ENCODE data around the gene BCDIN3D.
"Not testable (repeated sequence)": the region's sequence is repeated elsewhere in the genome, so short reads cannot be mapped to it uniquely, and the experiment has no call there.

Gene BCDIN3D

DNA sequence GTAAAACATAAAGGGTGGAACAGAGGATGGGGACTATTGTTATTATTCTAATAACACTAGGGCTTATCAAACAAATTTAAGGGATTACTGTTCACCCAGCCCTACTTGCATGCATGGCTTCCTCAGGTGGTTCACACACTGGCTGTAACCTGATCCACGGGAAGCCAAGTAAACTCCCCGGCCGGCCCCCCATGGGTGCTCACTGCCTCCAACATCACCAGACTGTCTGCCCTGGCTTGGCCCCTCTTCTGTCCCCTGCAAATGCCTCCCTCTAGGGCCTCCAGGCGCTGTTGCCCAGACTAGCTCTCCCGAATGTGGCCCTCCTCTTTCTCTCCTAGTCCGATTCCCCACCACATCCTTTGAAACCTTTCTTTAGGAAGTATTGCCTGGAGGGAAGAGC lies 42.2 kb upstream of the BCDIN3D start:
- H3K36me3 ChIP-seq, result peaks cover 10% of the 10 kb centered on the region; the same call in 1 of the 2 replicates
- H3K4me3 ChIP-seq (ENCODE audit: low read depth, low read length), result no peak overlapping the region
- H3K9me3 ChIP-seq, result no peaks in the 10 kb centered on the region
- TF ChIP-seq, protein P1, sequence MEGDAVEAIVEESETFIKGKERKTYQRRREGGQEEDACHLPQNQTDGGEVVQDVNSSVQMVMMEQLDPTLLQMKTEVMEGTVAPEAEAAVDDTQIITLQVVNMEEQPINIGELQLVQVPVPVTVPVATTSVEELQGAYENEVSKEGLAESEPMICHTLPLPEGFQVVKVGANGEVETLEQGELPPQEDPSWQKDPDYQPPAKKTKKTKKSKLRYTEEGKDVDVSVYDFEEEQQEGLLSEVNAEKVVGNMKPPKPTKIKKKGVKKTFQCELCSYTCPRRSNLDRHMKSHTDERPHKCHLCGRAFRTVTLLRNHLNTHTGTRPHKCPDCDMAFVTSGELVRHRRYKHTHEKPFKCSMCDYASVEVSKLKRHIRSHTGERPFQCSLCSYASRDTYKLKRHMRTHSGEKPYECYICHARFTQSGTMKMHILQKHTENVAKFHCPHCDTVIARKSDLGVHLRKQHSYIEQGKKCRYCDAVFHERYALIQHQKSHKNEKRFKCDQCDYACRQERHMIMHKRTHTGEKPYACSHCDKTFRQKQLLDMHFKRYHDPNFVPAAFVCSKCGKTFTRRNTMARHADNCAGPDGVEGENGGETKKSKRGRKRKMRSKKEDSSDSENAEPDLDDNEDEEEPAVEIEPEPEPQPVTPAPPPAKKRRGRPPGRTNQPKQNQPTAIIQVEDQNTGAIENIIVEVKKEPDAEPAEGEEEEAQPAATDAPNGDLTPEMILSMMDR (IDR thresholded peaks at IDR 0.05; ENCODE audit: low read depth, low read length), result no peak
- H3K27me3 ChIP-seq, result no peaks in the 10 kb centered on the region
- DNase-seq, result peak; percentile 7
- peaks cover 40% of the 10 kb centered on the region for H3K4me1 ChIP-seq

DNA sequence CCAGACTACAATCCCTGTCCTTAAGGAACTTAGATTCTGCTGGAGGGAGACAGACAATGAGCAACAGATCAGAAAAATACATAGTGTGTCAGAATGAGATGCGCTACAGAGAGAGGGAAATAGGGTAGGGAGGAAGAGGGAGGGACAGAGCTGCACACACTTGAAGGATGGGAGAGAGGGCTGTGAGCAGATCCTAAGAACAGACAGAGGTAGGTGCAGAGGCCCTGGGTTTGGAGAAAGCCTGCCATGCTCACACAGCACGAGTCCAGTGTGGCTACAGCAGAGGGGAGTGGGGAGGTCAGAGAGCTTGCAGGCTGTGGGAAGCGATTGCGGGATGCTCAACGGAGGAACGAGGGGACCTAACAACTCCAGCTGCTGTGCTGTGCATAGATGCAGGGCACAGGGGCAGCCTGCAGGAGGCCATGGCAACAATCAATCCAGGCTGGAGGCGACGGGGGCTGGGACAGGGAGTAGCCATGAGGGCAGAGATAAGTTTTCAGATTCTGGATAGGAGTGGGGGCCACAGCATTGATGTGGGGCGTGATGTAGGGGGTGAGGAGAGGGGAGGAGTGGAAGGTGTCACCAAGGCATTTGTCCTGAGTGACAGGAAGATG lies 40.1 kb upstream of the BCDIN3D start:
- Histone ChIP-seq H3K9me3 (no peaks in the 10 kb centered on the region), H3K4me3 (ENCODE audit: low read depth, low read length) (no peak overlapping the region), H3K36me3 (0 out of 2 replicates have a peak, but pooled peaks cover 3% of the 10 kb centered on the region), H3K4me1 (peaks cover 23% of the 10 kb centered on the region), H3K27me3 (no peaks in the 10 kb centered on the region)
- peak; percentile 72 for DNase-seq
- TF ChIP-seq, protein P1 (IDR thresholded peaks at IDR 0.05; ENCODE audit: low read depth, low read length), result peak; percentile 36

DNA sequence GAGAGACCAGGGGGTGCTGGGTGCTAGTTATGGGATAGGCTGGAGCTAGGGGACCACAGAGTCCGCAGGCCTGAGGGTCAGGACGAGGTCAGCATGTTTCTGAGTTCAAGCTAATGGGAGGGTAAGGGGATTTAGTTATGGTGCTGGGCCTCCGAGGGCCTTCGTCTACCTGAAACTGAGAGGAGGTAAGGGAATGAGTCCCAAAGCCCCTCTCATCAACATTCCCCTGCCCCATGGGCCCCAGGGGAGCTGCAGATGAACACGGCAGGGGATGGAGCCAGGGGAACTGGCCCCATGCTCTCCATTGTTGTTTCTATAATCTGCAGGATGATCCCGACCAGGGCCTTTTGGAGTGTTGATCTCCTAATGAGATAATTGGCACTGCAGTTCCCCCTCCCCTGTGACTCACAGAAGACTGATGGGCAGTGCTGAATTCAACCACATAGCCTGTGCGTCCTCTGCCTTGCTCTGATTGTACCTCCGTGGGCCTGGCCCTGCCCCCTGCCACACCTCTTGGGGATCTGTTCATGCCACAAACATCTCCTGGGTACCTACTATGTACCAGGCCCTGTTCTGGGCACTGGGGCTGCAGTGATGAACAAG lies 39.4 kb upstream of the BCDIN3D start:
- H3K4me3 ChIP-seq (ENCODE audit: low read depth, low read length), result no peak overlapping the region
- DNase-seq, result peak; percentile 69
- H3K36me3 ChIP-seq, result 0 out of 2 replicates have a peak, but pooled peaks cover 3% of the 10 kb centered on the region
- peaks cover 23% of the 10 kb centered on the region for H3K4me1 ChIP-seq
- TF ChIP-seq, protein P1 (IDR thresholded peaks at IDR 0.05; ENCODE audit: low read depth, low read length), result no peak
- no peaks in the 10 kb centered on the region for H3K9me3 ChIP-seq
- no peaks in the 10 kb centered on the region for H3K27me3 ChIP-seq

DNA sequence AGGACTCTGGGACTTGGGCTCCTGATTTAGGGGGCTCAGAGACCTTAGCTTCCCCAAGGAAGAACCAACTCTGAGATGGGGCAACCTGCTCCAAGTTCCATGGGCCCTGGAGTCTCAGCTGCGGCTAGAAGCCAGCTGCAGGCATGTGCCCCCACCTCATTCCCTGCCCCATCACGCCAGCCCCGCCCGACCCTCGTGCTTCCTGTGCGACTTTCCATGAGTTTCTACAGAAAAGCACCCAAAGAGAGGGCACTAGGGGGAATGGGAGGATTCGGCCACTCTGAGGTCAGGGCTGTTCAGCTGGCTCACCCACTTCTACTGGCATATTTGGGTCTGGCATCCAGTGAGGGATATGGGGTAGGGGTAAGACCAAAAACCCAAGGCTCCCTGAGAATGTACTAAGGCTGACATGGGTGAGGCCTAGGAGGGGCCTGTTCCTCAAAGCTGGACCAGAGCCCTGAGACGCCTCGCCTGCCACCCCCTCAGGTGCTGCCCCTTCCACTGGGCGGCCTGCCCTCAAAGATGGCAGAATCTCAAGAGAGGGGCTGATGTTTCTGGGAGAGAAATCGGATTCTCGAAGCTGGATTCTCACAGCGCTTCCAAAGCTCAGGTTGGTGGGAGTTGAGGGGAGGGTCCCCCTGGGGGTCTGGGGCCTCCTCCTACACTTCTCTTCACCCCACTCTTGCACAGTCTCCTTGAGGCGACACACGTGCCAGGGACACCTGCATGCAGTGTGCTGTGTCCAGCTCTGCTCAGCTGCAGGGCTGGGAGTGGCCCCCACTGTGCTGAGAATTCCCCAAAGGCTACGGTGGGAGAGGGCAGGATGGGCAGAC lies 38.7 kb upstream of the BCDIN3D start:
- peaks cover 23% of the 10 kb centered on the region for H3K4me1 ChIP-seq
- H3K36me3 ChIP-seq, result 0 out of 2 replicates have a peak, but pooled peaks cover under 1% of the 10 kb centered on the region
- no peak overlapping the region for H3K4me3 ChIP-seq (ENCODE audit: low read depth, low read length)
- TF ChIP-seq, protein P1 (IDR thresholded peaks at IDR 0.05; ENCODE audit: low read depth, low read length), result no peak
- H3K9me3 ChIP-seq, result no peaks in the 10 kb centered on the region
- no peaks in the 10 kb centered on the region for H3K27me3 ChIP-seq
- peak; percentile 7 for DNase-seq

DNA sequence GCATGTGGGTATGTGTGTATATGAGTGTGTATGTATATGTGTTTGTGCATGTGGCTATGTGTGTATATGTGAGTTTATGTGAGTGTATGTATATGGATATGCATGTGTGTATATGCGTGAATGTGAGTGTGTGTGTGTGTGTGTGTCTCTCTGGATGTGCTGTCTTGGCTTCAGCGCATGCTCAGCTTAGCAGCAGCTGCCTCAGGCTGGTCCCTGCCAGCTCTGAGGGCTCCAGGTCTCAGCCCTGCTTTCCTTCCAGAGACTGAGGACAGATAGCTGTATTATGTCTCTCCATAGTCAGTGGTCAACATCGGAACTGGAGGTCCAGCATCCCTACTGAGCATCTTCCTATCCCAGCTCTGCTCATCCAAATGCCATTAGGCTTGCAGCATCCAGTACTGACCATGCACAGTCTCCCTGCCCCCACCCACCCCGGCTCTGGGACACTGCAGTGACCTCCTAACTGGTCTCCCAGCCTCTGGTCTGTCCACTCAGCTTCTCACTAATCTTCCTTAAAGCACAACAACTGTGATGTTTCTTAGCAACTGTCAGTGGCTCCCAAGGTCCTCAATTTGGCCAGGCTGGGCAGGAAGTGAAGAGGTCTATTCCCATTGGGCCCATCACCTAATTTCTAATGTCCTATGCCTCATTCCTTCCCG lies 38.0 kb upstream of the BCDIN3D start:
- H3K27me3 ChIP-seq, result no peaks in the 10 kb centered on the region
- H3K9me3 ChIP-seq, result no peaks in the 10 kb centered on the region
- no peaks in the 10 kb centered on the region; the same call in 1 of the 2 replicates for H3K36me3 ChIP-seq
- peaks cover 23% of the 10 kb centered on the region for H3K4me1 ChIP-seq
- TF ChIP-seq, protein P1 (IDR thresholded peaks at IDR 0.05; ENCODE audit: low read depth, low read length), result no peak
- H3K4me3 ChIP-seq (ENCODE audit: low read depth, low read length), result no peak overlapping the region
- DNase-seq, result no peak

DNA sequence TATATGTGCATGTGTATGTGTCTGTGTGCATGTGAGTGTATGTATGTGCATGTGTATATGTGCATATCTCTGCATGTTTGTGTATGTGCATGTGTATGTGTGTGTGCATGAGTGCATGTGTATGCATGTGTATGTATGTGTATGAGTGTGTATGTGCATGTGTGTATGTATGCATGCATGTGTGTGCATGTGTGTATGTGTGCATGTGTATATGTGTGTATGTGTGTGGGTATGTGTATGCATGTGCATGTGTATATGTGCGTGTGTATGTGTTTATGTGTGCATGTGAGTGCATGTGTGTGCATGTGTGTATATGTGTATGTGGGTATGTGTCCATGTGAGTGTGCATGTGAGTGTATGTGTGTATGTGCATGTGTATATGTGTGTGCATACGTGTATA lies 36.2 kb upstream of the BCDIN3D start:
- H3K9me3 ChIP-seq; DNase-seq; H3K36me3 ChIP-seq; H3K4me3 ChIP-seq (ENCODE audit: low read depth, low read length); H3K27me3 ChIP-seq: not testable (repeated sequence)
- peaks cover 30% of the 10 kb centered on the region for H3K4me1 ChIP-seq

All from BE2C (cell line).